ENCODE data around the gene KIF17. TPM values are rescaled to one million over a fixed set of nuclear protein-coding genes. Genes with fewer than 3 reads are reported as not detected.

KIF17 gene
- total RNA-seq, 3 donors from 2014 or later (not counting 1 experiment from before 2014, with no cell fraction given): not detected

- H3K4me3 ChIP-seq (ENCODE audit: low read length): no peak overlapping the region
- intact Hi-C loops (cut with micrococcal nuclease): no loop called here
- no peak for ATAC-seq
- H3K9me3 Mint-ChIP-seq: no peaks in the 10 kb centered on the region
- H3K27me3 ChIP-seq (ENCODE audit: control insufficient read depth, insufficient read depth, low read length): no peaks in the 10 kb centered on the region
- H3K27ac ChIP-seq (ENCODE audit: low read length): no peak overlapping the region
- H3K27me3 Mint-ChIP-seq (ENCODE audit: low read depth in 2 of 2): no peaks in the 10 kb centered on the region
- H3K36me3 Mint-ChIP-seq: no peaks in the 10 kb centered on the region
- WGBS (ENCODE audit: insufficient coverage): 83% methylated on average over 16 of the region's 16 CpGs
- no peaks in the 10 kb centered on the region for H3K9me3 ChIP-seq (ENCODE audit: control insufficient read depth, insufficient read depth, low read length)
- H3K4me1 Mint-ChIP-seq: peaks cover 15 to 21% of the 10 kb centered on the region in 2 donors
- H3K36me3 ChIP-seq (ENCODE audit: control insufficient read depth, insufficient read depth, low read length): no peaks in the 10 kb centered on the region
- DNase-seq: no peak
- TF ChIP-seq, protein P1, sequence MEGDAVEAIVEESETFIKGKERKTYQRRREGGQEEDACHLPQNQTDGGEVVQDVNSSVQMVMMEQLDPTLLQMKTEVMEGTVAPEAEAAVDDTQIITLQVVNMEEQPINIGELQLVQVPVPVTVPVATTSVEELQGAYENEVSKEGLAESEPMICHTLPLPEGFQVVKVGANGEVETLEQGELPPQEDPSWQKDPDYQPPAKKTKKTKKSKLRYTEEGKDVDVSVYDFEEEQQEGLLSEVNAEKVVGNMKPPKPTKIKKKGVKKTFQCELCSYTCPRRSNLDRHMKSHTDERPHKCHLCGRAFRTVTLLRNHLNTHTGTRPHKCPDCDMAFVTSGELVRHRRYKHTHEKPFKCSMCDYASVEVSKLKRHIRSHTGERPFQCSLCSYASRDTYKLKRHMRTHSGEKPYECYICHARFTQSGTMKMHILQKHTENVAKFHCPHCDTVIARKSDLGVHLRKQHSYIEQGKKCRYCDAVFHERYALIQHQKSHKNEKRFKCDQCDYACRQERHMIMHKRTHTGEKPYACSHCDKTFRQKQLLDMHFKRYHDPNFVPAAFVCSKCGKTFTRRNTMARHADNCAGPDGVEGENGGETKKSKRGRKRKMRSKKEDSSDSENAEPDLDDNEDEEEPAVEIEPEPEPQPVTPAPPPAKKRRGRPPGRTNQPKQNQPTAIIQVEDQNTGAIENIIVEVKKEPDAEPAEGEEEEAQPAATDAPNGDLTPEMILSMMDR (IDR thresholded peaks at IDR 0.05): no peak
- peaks cover 11% of the 10 kb centered on the region for H3K4me1 ChIP-seq (ENCODE audit: control insufficient read depth, insufficient read depth, low read length)
- H3K4me3 Mint-ChIP-seq: no peak overlapping the region
- H3K27ac Mint-ChIP-seq: no peak overlapping the region
These were observed 51.7 kb downstream of the KIF17 start for GRCh38 chr1:20666146-20666545.

GRCh38 chr1:20665726-20666125 lies 52.1 kb downstream of the KIF17 start:
- Histone ChIP-seq H3K36me3 (ENCODE audit: control insufficient read depth, insufficient read depth, low read length) (no peaks in the 10 kb centered on the region), H3K4me1 (ENCODE audit: control insufficient read depth, insufficient read depth, low read length) (peaks cover 14% of the 10 kb centered on the region), H3K27ac (ENCODE audit: low read length) (no peak overlapping the region), H3K9me3 (ENCODE audit: control insufficient read depth, insufficient read depth, low read length) (no peaks in the 10 kb centered on the region), H3K27me3 (ENCODE audit: control insufficient read depth, insufficient read depth, low read length) (no peaks in the 10 kb centered on the region), H3K4me3 (ENCODE audit: low read length) (no peak overlapping the region)
- no peak for ATAC-seq
- TF ChIP-seq, protein P1 (IDR thresholded peaks at IDR 0.05): no peak
- no peak overlapping the region for H3K27ac Mint-ChIP-seq
- intact Hi-C loops (cut with micrococcal nuclease): no loop called here
- 81% methylated on average over 11 of the region's 12 CpGs for WGBS (ENCODE audit: insufficient coverage)
- no peak for DNase-seq
- no peaks in the 10 kb centered on the region for H3K9me3 Mint-ChIP-seq
- H3K27me3 Mint-ChIP-seq (ENCODE audit: low read depth in 2 of 2): no peaks in the 10 kb centered on the region
- H3K4me1 Mint-ChIP-seq: peaks cover 20 to 25% of the 10 kb centered on the region in 2 donors
- no peaks in the 10 kb centered on the region for H3K36me3 Mint-ChIP-seq
- H3K4me3 Mint-ChIP-seq: no peak overlapping the region

- Mint-ChIP-seq H3K27ac (no peak overlapping the region), H3K27me3 (ENCODE audit: low read depth in 2 of 2) (no peaks in the 10 kb centered on the region)
- intact Hi-C loops (cut with micrococcal nuclease): no loop called here
These were observed 53.7 kb downstream of the KIF17 start for GRCh38 chr1:20663969-20664715.

More at GRCh38 chr1:20663969-20664715, 53.7 kb downstream of the KIF17 start:
- no peaks in the 10 kb centered on the region for H3K36me3 ChIP-seq (ENCODE audit: control insufficient read depth, insufficient read depth, low read length)
- H3K4me3 Mint-ChIP-seq: peak overlapping the region; percentile 17
- H3K36me3 Mint-ChIP-seq: no peaks in the 10 kb centered on the region
- 92% methylated on average over 12 of the region's 12 CpGs for WGBS (ENCODE audit: insufficient coverage)
- peaks cover 24% of the 10 kb centered on the region for H3K4me1 ChIP-seq (ENCODE audit: control insufficient read depth, insufficient read depth, low read length)
- ATAC-seq: no peak
- TF ChIP-seq, protein P1 (IDR thresholded peaks at IDR 0.05): no peak
- no peaks in the 10 kb centered on the region for H3K9me3 Mint-ChIP-seq
- H3K9me3 ChIP-seq (ENCODE audit: control insufficient read depth, insufficient read depth, low read length): no peaks in the 10 kb centered on the region
- H3K27ac ChIP-seq (ENCODE audit: low read length): no peak overlapping the region
- no peak overlapping the region for H3K4me3 ChIP-seq (ENCODE audit: low read length)
- DNase-seq: no peak
- H3K27me3 ChIP-seq (ENCODE audit: control insufficient read depth, insufficient read depth, low read length): no peaks in the 10 kb centered on the region
- peaks cover 35 to 41% of the 10 kb centered on the region in 2 donors for H3K4me1 Mint-ChIP-seq

Measured in natural killer cell (primary cell).